ENCODE results near the gene MGP. TPM values are rescaled to one million over a fixed set of nuclear protein-coding genes. Genes with fewer than 3 reads are reported as not detected.

Gene MGP
- total RNA-seq, 1 donor from 2014 or later, result not detected

DNA sequence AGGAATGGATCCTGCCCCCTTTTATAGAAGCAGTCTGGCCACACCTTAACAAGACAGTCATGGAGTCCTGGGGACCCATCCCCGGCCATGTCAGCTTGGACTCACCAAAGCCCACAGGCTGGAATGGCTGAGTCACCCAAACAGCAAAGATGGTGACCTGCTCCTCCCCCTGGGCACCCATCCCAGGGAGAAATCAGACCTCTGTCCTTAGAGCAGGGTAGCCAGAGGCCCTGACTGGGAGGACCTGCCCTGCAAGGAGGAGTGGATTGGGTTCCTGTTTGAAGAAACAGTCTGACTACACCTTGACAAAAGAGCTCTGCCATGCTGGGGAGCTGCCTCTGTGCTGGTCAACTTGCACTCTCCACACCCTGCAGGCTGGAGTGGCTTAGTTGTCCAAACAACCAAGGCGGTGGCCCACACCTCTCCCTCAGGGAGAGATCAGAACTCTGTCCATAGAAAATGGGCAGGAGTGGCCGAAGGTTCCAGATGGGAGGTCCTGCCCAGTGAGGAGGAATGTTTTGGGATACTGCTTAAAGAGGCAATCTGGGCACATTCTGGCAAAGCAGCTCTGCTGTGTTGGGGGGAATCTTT lies 16.6 kb downstream of the MGP start:
- intact Hi-C loops (cut with micrococcal nuclease), result no loop called here

DNA sequence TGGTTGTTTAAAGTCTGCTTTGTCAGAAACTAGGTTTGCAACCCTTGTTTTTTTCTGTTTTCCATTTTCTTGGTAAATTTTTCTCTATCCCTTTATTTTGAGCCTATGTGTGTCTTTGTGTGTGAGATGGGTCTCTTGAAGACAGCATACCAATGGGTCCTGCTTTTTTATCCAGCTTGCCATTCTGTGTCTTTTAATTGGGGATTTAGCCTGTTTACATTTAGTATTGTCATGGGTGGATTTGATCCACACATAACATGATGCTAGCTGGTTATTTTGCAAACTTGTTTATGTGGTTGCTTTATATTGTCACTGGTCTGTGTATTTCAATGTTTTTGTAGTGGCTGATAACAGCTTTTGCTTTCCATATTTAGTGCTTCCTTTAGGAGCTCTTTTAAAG lies 25.2 kb downstream of the MGP start:
- intact Hi-C loops (cut with micrococcal nuclease), result no loop called here

DNA sequence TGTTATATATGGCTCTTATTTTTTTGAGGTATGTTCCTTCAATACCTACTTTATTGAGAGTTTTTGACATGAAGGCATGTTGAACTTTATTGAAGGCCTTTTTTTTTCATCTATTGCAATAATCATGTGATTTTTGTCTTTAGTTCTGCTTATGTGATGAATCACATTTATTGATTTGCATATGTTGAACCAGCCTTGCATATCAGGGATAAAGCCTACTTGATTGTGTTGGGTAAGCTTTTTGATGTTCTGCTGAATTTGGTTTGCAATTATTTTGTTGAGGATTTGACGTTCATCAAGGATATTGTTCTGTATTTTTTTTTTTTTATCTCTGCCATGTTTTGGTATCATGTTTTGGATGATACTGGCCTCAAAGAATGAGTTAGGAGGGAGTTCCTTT lies 27.1 kb downstream of the MGP start:
- intact Hi-C loops (cut with micrococcal nuclease), result no loop called here

DNA sequence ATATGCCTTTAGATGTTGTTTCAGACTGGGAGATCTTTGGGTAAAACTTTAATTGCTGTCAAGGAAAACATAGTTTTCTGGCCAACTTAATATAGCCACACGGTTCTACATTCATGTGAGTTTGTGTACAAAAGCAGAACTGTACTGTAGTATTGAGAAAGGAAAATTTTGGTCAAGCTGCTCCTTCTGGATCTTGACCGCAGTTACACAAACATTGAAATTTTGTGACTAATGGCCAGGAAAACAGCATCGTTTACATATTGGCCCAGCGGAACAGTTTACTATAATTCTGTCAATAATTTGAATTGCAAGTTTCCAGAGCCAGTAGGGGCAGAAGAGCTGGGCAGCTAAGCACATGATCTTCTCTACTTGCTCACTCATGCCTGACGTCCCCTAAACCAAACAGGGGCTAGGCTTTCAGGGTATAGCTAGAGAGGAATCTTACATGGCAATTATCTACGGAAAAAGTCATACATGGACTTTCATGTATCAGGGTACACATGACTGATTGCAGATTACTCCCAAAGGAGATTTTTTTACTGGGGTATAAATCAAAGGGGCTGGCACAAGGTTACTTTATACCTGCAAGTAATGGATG lies 31.0 kb downstream of the MGP start:
- intact Hi-C loops (cut with micrococcal nuclease), result no loop called here

DNA sequence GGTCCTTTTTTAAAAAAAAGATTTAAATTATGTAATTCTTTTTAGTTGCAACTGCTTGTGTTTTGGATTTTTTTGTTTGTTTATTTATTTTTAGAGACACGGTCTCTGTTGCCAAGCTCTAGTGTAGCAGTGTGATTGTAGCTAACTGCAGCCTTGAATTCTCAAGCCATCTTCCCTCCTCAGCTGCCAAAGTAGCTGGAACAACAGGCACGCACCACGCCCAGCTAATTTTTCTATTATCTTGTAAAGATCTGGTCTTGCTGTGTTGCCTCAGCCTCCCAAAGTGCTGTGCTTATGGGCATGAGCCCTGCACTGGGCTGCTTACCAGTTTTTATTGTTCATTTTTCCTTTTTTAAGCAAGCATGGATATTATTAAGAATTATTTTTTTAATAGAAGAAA lies 31.7 kb downstream of the MGP start:
- intact Hi-C loops (cut with micrococcal nuclease), result no loop called here

DNA sequence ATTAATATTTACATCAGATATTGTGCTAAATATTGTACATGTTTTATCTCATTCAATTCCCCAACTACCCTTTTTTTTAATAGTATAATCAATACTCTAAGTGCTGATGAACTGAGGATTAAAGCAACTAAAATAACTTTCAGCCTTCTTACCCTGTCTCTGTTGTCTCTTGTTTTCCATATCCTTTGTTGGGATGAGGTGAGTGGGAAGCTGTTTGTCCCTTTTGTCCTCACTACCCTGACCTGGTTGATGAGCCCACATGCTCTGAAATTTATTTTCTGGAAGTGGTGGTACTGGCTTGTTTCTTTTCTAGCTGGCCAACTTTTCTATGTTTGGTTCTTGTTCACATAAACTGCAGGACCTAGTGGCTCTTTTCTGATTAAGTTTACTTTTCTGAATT lies 32.8 kb downstream of the MGP start:
- intact Hi-C loops (cut with micrococcal nuclease), result no loop called here

DNA sequence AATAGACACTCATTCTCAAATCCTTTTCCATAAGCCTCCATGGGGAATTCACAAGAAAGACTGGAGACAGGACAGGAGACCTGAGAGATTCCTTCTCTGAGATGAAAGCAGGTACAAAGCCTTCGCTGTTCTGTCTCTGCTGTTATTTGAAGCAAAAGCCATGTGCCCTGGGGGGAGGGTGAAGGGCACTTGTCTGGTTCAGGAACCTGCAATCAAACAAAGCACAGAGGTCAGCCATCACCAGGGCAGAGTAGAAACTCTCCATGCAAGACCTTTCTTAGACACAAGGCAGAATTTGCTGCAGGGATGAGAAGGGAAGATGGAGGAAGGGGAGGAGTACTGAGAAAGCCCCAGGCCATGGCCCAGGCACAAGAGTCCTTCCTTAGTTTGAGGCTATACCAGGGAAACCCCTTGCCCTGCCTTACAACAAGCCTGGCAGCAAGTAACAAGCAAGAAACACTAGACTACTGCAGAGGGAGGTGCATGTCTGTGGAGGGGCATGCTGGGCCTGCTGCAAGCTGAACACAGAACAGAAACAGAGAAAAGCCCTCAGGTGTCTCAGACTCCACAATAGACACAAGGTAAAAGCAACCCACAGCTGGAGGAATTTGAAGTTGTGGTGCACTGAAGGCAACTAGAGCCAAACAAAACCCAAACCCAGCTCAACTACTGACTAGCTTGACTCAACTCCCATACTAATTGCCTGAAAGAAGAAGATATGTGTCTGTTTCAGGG lies 34.6 kb downstream of the MGP start:
- intact Hi-C loops (cut with micrococcal nuclease), result no loop called here

DNA sequence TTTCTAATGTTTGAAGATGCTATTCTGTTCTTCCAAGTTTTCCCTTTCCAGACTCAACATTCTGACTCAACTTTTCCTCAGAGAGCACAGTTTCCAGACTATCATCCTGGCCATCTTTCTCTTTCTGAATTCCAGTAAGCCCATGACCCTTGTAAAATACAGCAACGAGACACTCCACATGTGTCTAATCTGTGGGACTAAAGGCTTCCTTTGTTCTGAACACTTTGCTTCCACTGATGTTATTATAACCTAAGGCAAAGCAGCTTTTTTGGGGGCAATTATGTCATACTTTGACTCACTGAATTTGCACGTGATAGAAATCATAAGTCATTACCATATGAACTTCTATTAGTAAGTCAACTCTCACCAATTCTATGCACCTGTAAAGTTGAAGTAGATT lies 36.0 kb downstream of the MGP start:
- intact Hi-C loops (cut with micrococcal nuclease), result no loop called here

DNA sequence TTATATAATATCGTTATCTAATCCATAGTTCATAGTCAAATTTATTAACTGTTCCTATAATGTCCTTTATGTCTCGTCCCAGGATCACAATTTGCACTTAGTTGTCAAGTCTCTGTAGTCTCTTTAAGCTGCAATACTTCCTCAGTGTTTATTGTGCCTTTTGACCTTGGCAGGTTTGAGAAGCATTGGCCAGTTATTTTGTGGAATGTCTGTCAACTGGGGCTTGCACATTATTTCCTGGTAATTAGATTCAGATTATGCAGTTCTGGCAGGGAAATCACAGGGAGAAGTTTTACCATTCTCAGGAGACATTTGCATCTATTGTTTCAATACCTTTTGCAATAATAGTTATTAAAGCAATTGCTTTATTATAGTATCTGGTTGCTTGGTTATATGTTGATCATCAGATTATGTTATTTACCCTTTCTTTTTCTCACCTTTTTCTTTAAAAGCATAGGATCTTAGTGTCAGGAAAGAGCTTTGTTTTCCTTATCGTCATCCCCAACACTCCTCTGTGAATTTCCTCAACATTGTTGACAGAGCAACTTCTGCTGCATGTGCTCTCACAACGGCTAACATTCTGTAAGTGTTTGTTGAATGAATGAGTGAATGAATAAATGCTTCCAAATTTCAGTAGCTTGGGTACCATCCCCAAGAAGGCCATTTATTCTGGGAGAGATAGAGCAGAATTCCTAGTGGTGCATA lies 38.6 kb downstream of the MGP start:
- intact Hi-C loops (cut with micrococcal nuclease), result no loop called here

DNA sequence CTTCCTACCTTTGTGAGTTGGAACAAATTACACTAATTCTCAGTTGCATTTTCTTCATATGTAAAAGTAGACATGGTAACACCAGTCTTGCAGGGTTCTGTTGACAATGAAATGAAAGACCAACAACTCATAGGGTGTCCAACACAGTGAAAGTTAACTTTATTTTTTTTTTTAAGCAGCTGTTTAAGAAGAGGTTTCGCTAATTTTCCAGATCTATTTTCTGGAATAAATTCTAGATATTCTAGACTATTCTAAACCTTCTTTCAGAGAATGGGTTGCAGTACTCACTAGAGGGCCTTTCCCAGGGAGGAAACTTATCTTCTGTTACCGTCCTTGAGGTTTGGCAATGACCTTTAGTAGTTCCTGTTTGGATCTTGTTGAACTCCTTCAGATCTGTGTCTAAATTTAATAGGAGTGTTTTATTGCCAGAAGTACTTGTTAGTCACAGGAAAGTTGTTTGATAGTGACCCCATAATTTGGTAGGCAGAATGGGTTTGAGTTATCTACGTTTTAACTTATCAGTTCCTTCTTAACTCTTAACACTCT lies 39.5 kb downstream of the MGP start:
- intact Hi-C loops (cut with micrococcal nuclease), result no loop called here

DNA sequence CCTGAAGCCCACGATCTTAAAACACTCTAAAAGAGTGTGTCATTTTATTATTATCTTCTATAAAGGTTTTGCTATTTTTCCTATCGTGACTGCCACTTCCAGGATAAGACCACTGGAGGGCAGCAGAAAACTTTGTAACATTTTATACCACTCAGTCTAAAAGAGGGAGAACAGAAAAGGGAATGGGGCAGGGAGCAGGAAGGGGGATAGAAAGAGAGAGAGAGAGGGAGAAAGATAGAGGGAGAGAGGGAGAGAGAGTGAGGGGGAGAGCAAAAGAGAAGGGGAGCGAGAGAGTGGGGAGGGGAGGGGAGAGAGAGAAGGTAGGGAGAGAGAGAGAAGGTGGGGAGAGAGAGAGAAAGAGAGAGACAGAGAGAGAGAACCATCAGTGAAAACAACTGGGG lies 40.3 kb downstream of the MGP start:
- intact Hi-C loops (cut with micrococcal nuclease), result loop anchor here (1.0 kb wide), 2 partner anchors 151 to 376 kb away; partner anchors contain the start of gene RERG

DNA sequence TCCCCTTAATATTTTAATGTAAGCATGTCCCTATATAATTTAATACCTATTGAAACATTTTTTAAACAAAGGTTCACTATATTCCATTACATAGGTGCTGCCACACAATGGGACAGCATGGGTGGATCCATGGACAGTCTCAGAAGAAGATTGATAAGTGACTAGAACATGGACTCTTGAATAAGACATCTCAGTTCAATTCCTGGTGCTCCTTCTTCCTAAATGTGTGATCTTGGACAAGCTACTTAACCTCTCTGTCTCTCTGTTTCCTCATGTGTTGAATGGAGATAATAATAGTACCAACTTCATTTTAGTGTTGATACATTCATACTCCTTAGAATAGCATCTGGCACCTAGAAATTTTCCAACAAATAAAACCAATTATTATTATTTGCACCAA lies 41.3 kb downstream of the MGP start:
- intact Hi-C loops (cut with micrococcal nuclease), result no loop called here

DNA sequence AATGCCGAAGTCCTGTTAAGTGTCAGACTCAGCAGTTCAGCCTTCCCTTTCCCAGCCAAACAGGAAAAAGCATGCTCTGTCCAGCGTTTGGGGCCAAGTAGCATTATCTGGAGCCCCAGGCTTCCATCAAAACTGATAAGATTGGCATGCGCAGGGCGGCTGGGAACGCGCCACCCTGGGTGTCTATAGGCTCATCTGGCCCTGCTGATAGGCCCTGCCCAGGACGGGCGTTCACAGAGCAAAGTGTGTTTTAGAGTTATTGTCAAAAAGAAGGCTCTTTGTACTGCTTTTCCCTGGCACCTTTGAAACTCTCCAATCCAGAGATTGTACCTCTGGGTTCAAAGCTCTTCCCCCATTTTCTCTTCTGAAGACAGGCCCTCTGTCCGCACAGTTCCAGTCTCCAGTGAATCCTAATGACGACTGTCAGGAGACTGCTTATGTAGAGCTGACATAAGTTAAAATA lies 42.2 kb downstream of the MGP start, which contains the start of gene ART4:
Gene ART4 (minus strand): TSS at position 102 of the 463 bp plus-strand sequence. CDS start 413 bp downstream, outside the sequence.
- intact Hi-C loops (cut with micrococcal nuclease), result no loop called here

DNA sequence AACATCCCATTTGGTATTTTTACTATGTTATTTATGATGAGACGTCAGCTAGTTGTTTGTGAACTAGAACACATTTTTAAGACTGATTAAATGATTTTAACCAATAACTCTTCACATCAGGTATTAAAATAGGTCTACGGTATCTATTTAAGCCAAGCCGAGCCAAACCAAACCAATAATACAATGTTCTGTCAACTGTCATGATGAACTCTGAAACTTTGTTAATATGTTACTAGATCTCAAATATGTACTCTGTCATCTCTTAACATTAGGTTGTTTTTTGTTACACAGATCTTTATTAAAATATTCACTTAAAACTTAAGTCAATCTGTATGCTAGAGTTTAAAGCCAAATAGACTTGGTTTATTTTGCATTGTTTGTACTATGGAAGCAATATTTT lies 43.3 kb downstream of the MGP start:
- intact Hi-C loops (cut with micrococcal nuclease), result no loop called here

DNA sequence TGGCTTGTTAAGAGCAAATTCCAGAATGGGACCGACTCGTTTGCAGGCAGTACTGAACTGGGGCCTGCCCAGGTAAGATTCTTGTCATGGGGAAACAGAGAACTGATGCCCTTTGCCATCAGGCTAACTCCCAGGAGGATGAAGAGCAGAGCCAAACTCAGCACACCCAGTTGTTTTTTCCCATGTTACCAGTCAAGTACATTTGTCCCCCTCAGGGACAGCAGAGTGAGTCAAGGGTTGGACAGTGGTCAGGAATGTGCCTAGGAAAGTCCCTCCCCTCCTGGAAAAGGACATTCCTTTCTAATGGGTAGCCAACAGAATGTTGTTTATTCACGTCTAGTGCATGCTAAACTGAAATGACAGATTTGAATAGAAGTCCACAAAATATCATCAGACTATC lies 43.9 kb downstream of the MGP start:
- intact Hi-C loops (cut with micrococcal nuclease), result no loop called here

DNA sequence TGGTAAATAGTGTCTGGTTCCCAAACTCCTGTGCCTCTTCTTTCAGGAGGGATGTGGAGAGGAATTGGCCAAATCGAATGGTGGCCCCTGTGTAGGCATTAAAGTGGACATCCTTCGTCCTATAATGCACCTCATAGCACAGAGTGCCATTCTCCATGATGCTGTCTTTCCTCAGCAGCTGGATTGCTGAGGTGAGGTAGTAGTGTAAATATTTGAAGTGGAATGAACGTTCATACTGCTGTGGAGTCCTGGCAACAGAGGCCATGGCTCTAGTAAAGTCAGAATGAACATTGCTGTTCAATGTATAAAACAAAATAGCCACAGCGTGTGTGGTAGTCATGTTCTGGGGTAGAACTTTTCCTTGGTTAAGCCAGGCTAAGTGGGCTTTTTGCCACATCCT lies 45.0 kb downstream of the MGP start:
- intact Hi-C loops (cut with micrococcal nuclease), result no loop called here

DNA sequence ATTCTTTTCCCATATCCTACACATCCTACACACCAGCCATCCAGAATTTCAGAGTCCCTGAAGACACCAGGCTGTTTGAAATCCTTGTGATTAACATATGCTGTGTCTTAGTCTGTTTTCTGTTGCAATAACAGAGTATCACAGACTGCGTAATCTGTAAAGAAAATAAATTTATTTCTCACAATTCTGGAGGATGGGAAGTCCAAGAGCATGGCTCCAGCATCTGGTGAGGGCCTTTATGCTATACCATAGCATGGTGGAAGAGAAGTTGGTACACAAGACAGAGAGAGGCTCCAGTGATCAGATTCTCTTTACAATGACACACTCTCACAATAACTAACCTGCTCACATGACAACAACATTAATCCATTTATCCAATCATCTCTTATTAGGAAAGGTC lies 46.4 kb downstream of the MGP start:
- intact Hi-C loops (cut with micrococcal nuclease), result no loop called here

DNA sequence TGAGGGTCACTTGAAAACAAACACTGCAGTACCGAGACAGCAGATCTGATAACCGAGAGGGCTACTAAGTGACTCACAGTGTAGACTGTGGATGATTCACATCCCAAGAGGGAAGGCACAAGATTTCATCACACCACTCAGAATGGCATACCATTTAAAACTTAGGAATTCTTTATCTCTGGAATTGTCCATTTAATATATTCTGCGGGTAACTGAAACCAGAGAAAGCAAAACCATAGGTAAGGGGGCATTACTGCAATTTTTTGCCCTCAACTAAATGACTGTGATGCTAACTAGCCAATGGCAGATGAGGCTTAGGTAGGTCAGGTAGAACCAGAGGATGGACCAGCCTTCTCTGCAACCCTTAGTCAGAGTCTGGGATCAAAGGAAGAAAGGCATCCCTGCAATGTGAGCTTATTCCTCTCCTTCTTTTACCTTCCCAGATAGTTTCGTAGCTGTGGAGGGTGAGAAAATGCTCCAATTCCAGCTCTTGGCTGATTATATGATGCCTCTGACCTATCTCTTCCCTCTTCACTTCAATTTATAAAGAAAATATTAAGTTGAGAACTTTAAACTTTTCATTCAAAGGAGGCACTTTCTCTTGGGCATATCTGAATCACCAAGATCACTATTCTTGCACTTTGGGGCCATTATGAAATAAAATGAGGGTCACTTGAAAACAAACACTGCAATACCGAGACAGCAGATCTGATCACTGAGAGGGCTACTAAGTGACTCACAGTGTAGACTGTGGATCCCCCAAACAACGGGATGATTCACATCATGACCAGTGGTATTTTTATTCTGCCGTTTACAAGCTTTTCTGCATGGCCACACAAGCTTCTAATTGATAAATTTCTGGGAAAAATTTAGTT lies 49.1 kb downstream of the MGP start:
- intact Hi-C loops (cut with micrococcal nuclease), result no loop called here

DNA sequence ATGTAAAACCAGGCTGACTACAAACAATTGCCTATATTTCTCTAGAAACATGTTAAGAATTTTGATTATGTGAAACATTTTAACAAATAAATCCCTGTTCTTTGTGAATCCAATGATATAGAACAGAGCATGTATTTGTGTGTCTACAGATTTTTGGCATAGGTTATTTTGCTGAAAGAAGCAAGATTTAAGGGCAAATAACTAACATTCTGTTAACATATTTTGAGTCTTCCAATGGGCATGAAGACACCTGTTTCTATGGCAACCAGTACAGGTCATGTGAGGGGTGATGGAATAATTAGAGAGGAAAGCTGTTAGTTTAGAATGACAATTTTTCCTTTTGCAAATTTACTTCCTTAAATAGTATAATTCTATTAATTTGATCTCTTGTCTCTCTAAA lies 51.1 kb downstream of the MGP start:
- intact Hi-C loops (cut with micrococcal nuclease), result no loop called here

DNA sequence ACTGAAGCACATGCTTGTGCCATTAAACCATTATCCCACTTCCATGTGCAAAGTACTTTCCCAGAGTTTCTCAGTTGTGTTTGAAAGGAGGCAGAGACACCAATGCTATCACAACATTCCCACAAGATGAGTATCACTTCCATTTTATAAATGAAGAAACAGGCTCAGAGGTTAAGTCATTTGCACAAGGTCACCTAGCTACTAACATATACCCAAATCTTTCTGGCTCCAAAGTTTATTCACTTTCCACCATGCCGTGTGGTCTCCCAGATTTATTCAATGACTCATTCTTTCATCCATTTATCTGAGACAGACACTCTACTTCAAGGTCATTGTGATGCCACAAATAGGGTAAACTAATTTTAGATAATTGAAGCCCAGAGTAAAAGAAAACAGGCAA lies 51.7 kb downstream of the MGP start:
- intact Hi-C loops (cut with micrococcal nuclease), result no loop called here

DNA sequence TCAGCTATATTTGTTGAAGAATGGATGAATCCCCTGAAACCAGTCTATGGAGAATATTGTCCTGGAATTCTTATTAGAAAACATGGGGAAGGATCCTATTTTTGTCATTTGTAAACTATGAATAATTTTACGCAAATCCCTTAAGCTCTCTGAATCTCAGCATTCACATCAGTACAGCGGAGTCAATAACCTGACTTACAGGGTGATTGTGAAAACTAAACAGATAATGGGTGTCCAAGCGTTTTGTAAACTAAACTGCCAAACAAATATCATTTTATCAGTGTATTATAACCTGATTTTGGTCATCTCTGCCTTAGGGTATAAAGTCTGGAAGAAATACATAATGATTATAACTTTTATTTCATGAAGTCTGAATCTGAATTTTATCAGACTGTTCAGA lies 52.3 kb downstream of the MGP start:
- intact Hi-C loops (cut with micrococcal nuclease), result no loop called here

All from T-helper 2 cell treated with Interferon-gamma antibody and Interleukin-4, amounts not matched to agents 100 ng/mL and 5 ng/mL, for 36 hours (primary cell).